ENCODE data around the gene TMEM240.

GRCh38 chr1:1560178-1560577, 19.8 kb upstream of the TMEM240 start:
- TF ChIP-seq CTCF (IDR thresholded peaks at IDR 0.05; ENCODE audit: borderline replicate concordance, extremely low read depth, low read length, poor library complexity, severe bottlenecking): no peak
- TF ChIP-seq EZH2 (IDR thresholded peaks at IDR 0.05; ENCODE audit: borderline replicate concordance, low read depth, low read length, severe bottlenecking): no peak

Measured in DND-41 (cell line).